H1 (cell line): Measurements from ENCODE around the gene EXOSC6. TPM values are rescaled to one million over a fixed set of nuclear protein-coding genes. Genes with fewer than 3 reads are reported as not detected.
"Not testable (repeated sequence)": the region's sequence is repeated elsewhere in the genome, so short reads cannot be mapped to it uniquely, and the experiment has no call there.

ENCODE experiments used
- CTCF ChIA-PET: fragments of 300-600 bp; sonication (Branson Sonifier 250); formaldehyde crosslinking; loops from one replicate; lab custom pipeline; 2021; ENCODE audit not compliant: partially characterized antibody; lab: Charles Lee
- POLR2A ChIA-PET: fragments of 300-600 bp; sonication (Branson Sonifier 250); formaldehyde crosslinking; loops from one replicate; lab custom pipeline; 2021; ENCODE audit warnings: inconsistent platforms; ENCODE audit not compliant: partially characterized antibody; lab: Charles Lee
- DNase-seq, 2 experiments: peaks; one replicate each; pipeline versions ENCODE4 v3.0.0 to v3.0.0-alpha.2; 2010 to 2022; ENCODE audit warnings: low spot score in 2 of 2, low read depth in 1 of 2, mixed read lengths in 1 of 2
- FAIRE-seq: peaks from 2 replicates; lab custom pipeline; 2011; peaks lifted over from hg19 to GRCh38; lab: Jason Lieb, UNC
- H2AFZ ChIP-seq: 2 replicates; pipeline ENCODE4 v1.8.1; 2012; ENCODE audit warnings: low read length, inconsistent platforms
- H2AK5ac ChIP-seq: 2 replicates; pipeline ENCODE4 v1.6.1; 2013; ENCODE audit warnings: low read depth, low read length
- H2BK120ac ChIP-seq: replicated peaks from 2 replicates; pipeline ENCODE3; 2013; ENCODE audit warnings: low read depth, low read length, inconsistent platforms
- H2BK12ac ChIP-seq: 2 replicates; pipeline ENCODE4 v1.6.1; 2013; ENCODE audit warnings: low read depth, low read length
- H2BK15ac ChIP-seq: 2 replicates; pipeline ENCODE4 v1.6.1; 2013; ENCODE audit warnings: low read length
- H2BK20ac ChIP-seq: 2 replicates; pipeline ENCODE4 v1.6.1; 2013; ENCODE audit warnings: low read length
- H2BK5ac ChIP-seq: 2 replicates; pipeline ENCODE4 v1.6.1; 2013; ENCODE audit warnings: low read depth, low read length
- H3K14ac ChIP-seq: 2 replicates; pipeline ENCODE4 v1.6.1; 2013; ENCODE audit warnings: inconsistent platforms; ENCODE audit not compliant: insufficient read length
- H3K18ac ChIP-seq: 2 replicates; pipeline ENCODE4 v1.6.1; 2013; ENCODE audit warnings: low read length; ENCODE audit errors: extremely low read depth
- H3K23ac ChIP-seq: 2 replicates; pipeline ENCODE4 v1.6.1; 2013; ENCODE audit warnings: inconsistent platforms; ENCODE audit not compliant: insufficient read length
- H3K23me2 ChIP-seq: 2 replicates; pipeline ENCODE4 v1.6.1; 2013; ENCODE audit warnings: low read depth, low read length
- H3K27ac ChIP-seq: 2 replicates; pipeline ENCODE4 v1.6.1; 2011; ENCODE audit warnings: low read depth, low read length, inconsistent platforms
- H3K27me3 ChIP-seq, 4 experiments: replicated peaks in 1 of 4; 1 replicate in 1 of 4; 2 replicates in 3 of 4; pipeline versions ENCODE4 v1.6.1 to v1.8.1; 2011 to 2013; ENCODE audit warnings: low read length in 3 of 4, mild to moderate bottlenecking in 3 of 4, inconsistent platforms in 2 of 4, mixed read lengths in 2 of 4, moderate library complexity in 1 of 4; ENCODE audit not compliant: control insufficient read depth in 3 of 4, insufficient read depth in 3 of 4; ENCODE audit errors: extremely low read depth in 1 of 4
- H3K36me3 ChIP-seq, 4 experiments: 2 replicates each; pipeline versions ENCODE4 v1.6.1 to v1.8.1; 2011 to 2013; ENCODE audit warnings: mild to moderate bottlenecking in 4 of 4, low read length in 3 of 4, moderate library complexity in 2 of 4, control low read depth in 1 of 4, inconsistent platforms in 1 of 4; ENCODE audit not compliant: insufficient read depth in 4 of 4, control insufficient read depth in 2 of 4
- H3K4ac ChIP-seq: replicated peaks from 2 replicates; pipeline ENCODE3; 2013; ENCODE audit warnings: low read length, low read depth, mixed read lengths, inconsistent platforms; ENCODE audit not compliant: insufficient read length
- H3K4me1 ChIP-seq, 4 experiments: replicated peaks in 1 of 4; 1 replicate in 1 of 4; 2 replicates in 3 of 4; pipeline versions ENCODE4 v1.6.1 to v1.8.1; 2011 to 2013; ENCODE audit warnings: low read length in 3 of 4, inconsistent platforms in 2 of 4, mixed read lengths in 1 of 4; ENCODE audit not compliant: insufficient read depth in 4 of 4, control insufficient read depth in 3 of 4
- H3K4me2 ChIP-seq, 2 experiments: 2 replicates each; pipeline versions ENCODE4 v1.6.1 to v1.8.1; 2011 to 2013; ENCODE audit warnings: low read depth in 2 of 2, low read length in 2 of 2, control low read depth in 1 of 2, inconsistent platforms in 1 of 2, mild to moderate bottlenecking in 1 of 2; ENCODE audit not compliant: insufficient read depth in 1 of 2
- H3K4me3 ChIP-seq, 4 experiments: fragments of 200-600, 300-600 bp in 1 of 4; sonication (generic), shearing (Covaris generic), sonication (Bioruptor Twin) in 1 of 4; 2 replicates each; pipeline versions ENCODE4 v1.5.1 to v1.8.1; 2011 to 2016; ENCODE audit warnings: low read length in 4 of 4, low read depth in 3 of 4, control low read depth in 2 of 4, inconsistent platforms in 2 of 4, mild to moderate bottlenecking in 2 of 4, mixed read lengths in 1 of 4, moderate library complexity in 1 of 4; ENCODE audit not compliant: insufficient read depth in 2 of 4; ENCODE audit errors: extremely low read depth in 1 of 4
- H3K56ac ChIP-seq: replicated peaks from 2 replicates; pipeline ENCODE3; 2013; ENCODE audit warnings: low read depth, mild to moderate bottlenecking, mixed read lengths, low read length, inconsistent platforms; ENCODE audit not compliant: insufficient read length
- H3K79me1 ChIP-seq: 2 replicates; pipeline ENCODE4 v1.6.1; 2013; ENCODE audit warnings: low read depth, low read length, control low read depth
- H3K79me2 ChIP-seq, 2 experiments: 2 replicates each; pipeline versions ENCODE4 v1.6.1 to v1.8.1; 2012 to 2013; ENCODE audit warnings: low read length in 2 of 2, mild to moderate bottlenecking in 2 of 2, inconsistent platforms in 1 of 2; ENCODE audit not compliant: insufficient read depth in 2 of 2, control insufficient read depth in 1 of 2
- H3K9ac ChIP-seq, 4 experiments: replicated peaks in 1 of 4; 1 replicate in 1 of 4; 2 replicates in 3 of 4; pipeline versions ENCODE4 v1.6.1 to v1.8.1; 2011 to 2013; ENCODE audit warnings: low read depth in 3 of 4, low read length in 3 of 4, control low read depth in 2 of 4, mild to moderate bottlenecking in 2 of 4, moderate library complexity in 2 of 4, inconsistent platforms in 1 of 4; ENCODE audit errors: extremely low read depth in 1 of 4
- H3K9me3 ChIP-seq, 2 experiments: 2 replicates each; pipeline versions ENCODE4 v1.6.1 to v1.8.1; 2012 to 2013; ENCODE audit warnings: mild to moderate bottlenecking in 2 of 2, moderate library complexity in 2 of 2, control low read depth in 1 of 2, inconsistent platforms in 1 of 2, low read depth in 1 of 2, low read length in 1 of 2, mixed read lengths in 1 of 2; ENCODE audit not compliant: insufficient read depth in 2 of 2
- H4K20me1 ChIP-seq, 2 experiments: replicated peaks in 1 of 2; 2 replicates each; pipeline versions ENCODE3 to v1.8.1; 2011 to 2013; ENCODE audit warnings: inconsistent platforms in 2 of 2, low read length in 2 of 2, mild to moderate bottlenecking in 1 of 2; ENCODE audit not compliant: insufficient read depth in 2 of 2, control insufficient read depth in 1 of 2
- H4K5ac ChIP-seq: 2 replicates; pipeline ENCODE4 v1.6.1; 2013; ENCODE audit warnings: low read length, low read depth, mixed read lengths, inconsistent platforms; ENCODE audit not compliant: insufficient read length
- H4K8ac ChIP-seq: 2 replicates; pipeline ENCODE4 v1.8.0; 2013; ENCODE audit warnings: mild to moderate bottlenecking, moderate library complexity, low read length, inconsistent platforms; ENCODE audit not compliant: insufficient read depth; ENCODE audit errors: extremely low read depth
- H4K91ac ChIP-seq: replicated peaks from 2 replicates; pipeline ENCODE3; 2013; ENCODE audit warnings: low read length, mixed read lengths, inconsistent platforms; ENCODE audit not compliant: insufficient read length
- WGBS, 2 experiments: shearing (Covaris generic) in 1 of 2; methylation state at CpG; one replicate each; pipeline versions ENCODE4 v1.1.6 to v1.1.7; 2013 to 2015; ENCODE audit warnings: low lambda C conversion rate in 2 of 2, mixed read lengths in 2 of 2, inconsistent platforms in 1 of 2, low coverage in 1 of 2, missing lambda C conversion rate in 1 of 2; ENCODE audit not compliant: insufficient replicate concordance in 2 of 2, insufficient coverage in 1 of 2, insufficient read length in 1 of 2; ENCODE audit errors: extremely low coverage in 1 of 2, missing lambda C conversion rate in 1 of 2; 5-methylcytosine and 5-hydroxymethylcytosine counted together
- polyA plus RNA-seq, 7 experiments: library from polyadenylated mRNA; depleted of rRNA in 3 of 7; stranded (reverse) in 5 of 7; unstranded in 2 of 7; fragments of >200 nt in 5 of 7; fragments of 200-250 nt in 2 of 7; gene quantifications; 1 replicate in 5 of 7; 2 replicates in 1 of 7; 4 replicates in 1 of 7; pipeline versions ENCODE4 v1.2.1 to v1.2.3, GENCODE V29; 2011 to 2013; ENCODE audit warnings: missing spikeins in 2 of 7, mixed read lengths in 2 of 7
- total RNA-seq: library from RNA; stranded (reverse); fragmentation: NEBNext Ultra II Directional; extraction: Animal tissue kit (Norgen Biotek cat#: 25700); gene quantifications from 2 replicates; pipeline ENCODE4 v1.2.1, GENCODE V29; 2021

EXOSC6 gene
- total and polyA plus RNA-seq, 2 of the 8 experiments (the other 6 are each of a cell fraction or from before 2014, with no cell fraction given) = 9.7 to 22.5 TPM

DNA sequence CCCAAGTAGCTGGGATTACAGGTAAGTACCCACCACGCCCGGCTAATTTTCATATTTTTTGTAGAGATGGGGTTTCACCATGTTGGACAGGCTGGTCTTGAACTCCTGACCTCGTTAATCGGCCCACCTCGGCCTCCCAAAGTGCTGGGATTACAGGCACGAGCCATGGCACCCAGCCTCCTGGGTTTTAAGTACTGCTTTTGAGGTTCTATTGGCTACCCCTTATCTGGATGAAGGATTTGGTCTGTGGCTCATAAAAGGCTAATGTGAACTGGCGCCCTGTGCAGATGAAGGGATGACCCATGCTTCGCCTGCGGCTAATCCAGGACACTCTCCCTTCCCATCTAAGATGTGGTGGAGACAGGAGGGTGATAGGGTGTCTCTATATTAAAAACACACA, 52.6 kb downstream of the EXOSC6 start:
- H3K14ac ChIP-seq, H3K79me1 ChIP-seq, H2AFZ ChIP-seq, H4K5ac ChIP-seq, DNase-seq, H3K9ac ChIP-seq, H2BK20ac ChIP-seq, H4K8ac ChIP-seq, H2BK120ac ChIP-seq, H3K9me3 ChIP-seq, H3K36me3 ChIP-seq, H3K4me1 ChIP-seq, H4K20me1 ChIP-seq, H2BK12ac ChIP-seq, CTCF ChIA-PET, H3K23ac ChIP-seq, H2BK15ac ChIP-seq, H3K4me2 ChIP-seq, H3K79me2 ChIP-seq, H3K4ac ChIP-seq, H3K27ac ChIP-seq, H3K27me3 ChIP-seq, H3K18ac ChIP-seq, H2BK5ac ChIP-seq, POLR2A ChIA-PET, H4K91ac ChIP-seq, H3K4me3 ChIP-seq, FAIRE-seq, H3K23me2 ChIP-seq, H2AK5ac ChIP-seq, H3K56ac ChIP-seq: not testable (repeated sequence)
- WGBS, 2 experiments = 90% methylated on average over 7 of the region's 9 CpGs; no CpG with 5 or more reads in 1 of the 2 experiments

DNA sequence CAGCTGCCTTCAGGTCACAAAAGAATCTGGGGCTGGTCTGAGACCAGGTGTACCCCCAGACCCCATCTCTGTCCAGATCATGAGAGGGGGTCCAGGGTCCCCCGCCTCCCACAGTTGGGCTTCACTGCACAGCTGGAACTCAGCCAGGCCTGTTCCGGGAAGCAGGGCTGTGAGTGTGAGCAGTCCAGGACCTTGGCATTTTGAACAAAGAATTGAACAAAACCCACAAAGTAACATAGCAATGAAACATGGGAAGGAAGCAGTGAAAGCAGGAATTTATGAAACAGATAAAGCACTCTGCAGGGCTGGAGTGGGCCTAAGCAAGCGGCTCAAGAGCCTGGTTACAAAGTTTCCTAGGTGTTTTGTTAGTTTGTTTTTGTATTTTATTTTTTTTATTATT, 53.1 kb downstream of the EXOSC6 start:
- H3K4ac ChIP-seq, POLR2A ChIA-PET, H3K4me2 ChIP-seq, DNase-seq, H2BK12ac ChIP-seq, H3K23ac ChIP-seq, H4K20me1 ChIP-seq, H3K36me3 ChIP-seq, H3K79me1 ChIP-seq, H3K27ac ChIP-seq, H3K9me3 ChIP-seq, H2BK5ac ChIP-seq, FAIRE-seq, H3K4me1 ChIP-seq, H2BK20ac ChIP-seq, H2BK120ac ChIP-seq, CTCF ChIA-PET, H2AFZ ChIP-seq, H3K14ac ChIP-seq, H4K91ac ChIP-seq, H3K18ac ChIP-seq, H3K56ac ChIP-seq, H3K27me3 ChIP-seq, H2AK5ac ChIP-seq, H4K8ac ChIP-seq, H3K79me2 ChIP-seq, H3K9ac ChIP-seq, H3K4me3 ChIP-seq, H3K23me2 ChIP-seq, H4K5ac ChIP-seq, H2BK15ac ChIP-seq: not testable (repeated sequence)
- 96% methylated on average over 3 of the region's 3 CpGs; no CpG with 5 or more reads in 1 of the 2 experiments for WGBS, 2 experiments
